ENCODE results near the gene MPL.

The MPL gene

GRCh38 chr1:43337588-43337987 lies at the start of gene MPL:
Gene MPL (plus strand): TSS chr1:43337818. CDS start chr1:43337849, 31 bp downstream.
- no peak for DNase-seq

DNA sequence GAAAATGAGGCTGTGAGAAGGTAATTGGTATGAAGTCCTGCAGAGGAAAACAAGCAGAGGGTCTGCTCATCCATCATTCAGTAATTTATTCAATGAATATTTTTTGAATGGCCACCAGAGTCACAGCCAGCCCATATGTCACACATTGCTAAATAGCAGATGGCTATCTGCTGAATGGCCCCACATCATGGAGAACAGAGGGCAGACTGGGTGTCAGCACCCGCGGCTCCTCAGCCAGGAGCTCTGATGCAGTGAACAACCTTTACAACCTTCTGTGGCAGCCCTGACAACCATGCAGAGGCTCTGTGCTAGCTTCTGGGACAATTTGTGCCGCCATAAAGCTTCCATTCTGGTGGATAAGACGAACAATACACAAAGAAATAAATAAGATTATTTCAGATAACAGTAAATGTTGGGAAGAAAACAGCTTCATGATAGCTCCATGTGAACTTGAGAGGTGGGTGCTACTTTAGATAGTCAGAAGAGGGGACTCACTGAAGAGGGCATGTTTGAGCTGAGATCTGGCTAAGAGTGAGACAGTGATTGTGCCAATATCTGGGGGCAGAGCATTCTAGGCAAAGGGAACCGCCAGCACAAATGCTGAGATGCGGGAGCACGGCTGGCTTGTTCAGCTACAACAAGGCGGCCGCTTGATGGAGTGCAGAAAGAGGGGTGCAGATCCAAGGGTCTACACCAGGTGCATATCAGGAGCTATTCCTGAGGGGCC lies 49.4 kb upstream of the MPL start:
- no peak for DNase-seq

DNA sequence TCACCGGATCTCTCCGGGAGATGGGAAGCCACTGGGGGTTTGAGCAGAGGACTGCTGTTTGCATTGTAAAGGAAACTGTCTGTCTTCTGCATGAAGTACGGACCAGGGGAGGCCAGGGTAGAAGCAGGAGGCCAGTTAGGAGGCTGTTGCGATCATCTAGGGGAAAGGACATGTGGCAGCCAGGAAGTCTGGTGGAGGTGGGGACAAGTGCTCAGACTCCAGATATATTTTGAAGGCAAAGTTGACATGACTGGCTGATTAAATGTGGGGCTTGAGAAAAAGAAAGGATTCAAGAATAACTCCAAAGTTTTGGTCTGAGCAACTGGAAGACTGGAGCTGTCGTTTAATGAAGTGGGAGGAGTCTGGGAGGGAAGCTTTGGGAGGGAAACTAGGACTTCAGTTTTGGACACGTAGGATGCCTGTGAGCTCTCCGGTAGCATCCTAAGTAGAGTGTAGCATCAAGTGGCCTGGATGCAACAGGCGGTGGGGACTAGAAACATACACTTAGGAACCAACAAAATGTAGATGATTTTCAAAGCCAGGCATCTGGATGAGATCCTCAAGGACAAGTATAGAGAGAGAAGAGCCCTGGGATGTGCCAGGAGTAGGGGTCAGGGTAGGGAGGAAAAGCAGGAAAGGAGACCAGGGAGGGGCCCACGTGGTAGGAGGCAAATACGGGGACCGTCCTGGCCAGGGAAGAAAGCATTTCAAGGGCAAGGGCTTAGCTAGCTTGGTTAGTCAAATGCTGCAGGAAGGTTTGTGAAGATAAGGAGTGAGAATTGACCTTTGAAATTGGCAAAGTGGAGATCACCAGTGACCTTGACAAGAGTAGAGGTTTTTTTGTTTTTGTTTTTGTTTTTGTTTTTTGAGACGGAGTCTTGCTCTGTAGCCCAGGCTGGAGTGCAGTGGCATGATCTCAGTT lies 48.6 kb upstream of the MPL start:
- DNase-seq = no peak

GRCh38 chr1:43292216-43292615 lies 45.4 kb upstream of the MPL start:
- no peak for DNase-seq

DNA sequence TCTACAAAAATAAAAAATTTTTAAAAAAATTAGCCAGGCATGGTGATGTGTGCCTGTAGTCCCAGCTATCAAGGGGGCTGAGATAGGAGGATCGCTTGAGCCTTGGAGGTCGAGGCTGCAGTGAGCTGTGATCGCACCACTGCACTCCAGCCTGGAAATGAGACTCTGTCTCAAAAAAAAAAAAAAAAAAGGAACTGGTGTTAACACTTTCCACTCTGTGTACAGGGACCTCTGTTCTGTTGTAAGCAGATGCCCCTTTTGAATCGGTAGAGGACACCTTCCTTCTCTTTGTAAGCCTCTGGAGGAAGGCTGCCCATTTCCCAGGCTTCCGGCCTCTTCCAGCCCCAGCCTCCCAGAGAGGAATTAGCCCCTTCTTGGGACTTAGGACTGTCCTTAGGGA lies 44.9 kb upstream of the MPL start:
- no peak for DNase-seq

GRCh38 chr1:43293176-43293575 lies 44.4 kb upstream of the MPL start:
- DNase-seq = no peak

DNA sequence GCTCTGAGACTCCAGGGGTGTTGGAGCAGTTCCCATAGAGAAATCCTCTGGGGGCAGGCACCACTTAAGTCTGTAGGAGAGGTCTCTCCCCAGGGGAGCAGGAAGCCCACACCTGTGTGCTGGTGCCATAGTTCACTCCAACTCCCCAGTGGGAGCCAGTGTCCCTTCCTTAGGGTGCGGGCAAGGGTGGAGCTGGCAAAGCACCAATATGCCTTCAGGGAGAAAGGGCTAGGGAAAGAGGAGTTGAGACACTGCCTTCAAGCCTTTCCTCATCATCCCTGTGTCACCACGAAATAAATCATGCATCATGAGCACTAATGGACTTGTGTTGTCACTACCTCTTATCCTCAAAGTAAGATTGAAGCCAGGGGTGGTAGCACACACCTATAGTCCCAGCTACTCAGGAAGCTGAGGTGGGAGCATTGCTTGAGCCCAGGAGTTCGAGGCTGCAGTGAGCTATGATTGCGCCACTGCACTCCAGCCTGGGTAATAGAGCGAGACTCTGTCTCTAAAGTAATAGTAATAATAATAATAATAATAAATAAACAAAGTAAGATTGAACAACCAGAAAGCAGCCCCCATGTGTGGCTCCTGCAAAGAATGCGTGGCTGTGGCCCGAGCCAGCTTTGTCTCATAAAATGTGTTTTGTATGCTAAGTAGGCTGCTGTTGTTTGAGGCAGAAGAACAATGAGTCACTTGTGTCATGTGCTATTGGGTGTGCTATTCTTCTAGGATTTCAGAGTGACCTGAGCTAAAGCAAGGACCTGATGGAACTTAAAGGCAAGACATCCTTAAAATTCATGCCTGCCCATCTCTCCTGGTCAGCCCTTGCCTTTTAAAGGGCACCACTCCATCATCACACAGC lies 43.5 kb upstream of the MPL start:
- DNase-seq = no peak

DNA sequence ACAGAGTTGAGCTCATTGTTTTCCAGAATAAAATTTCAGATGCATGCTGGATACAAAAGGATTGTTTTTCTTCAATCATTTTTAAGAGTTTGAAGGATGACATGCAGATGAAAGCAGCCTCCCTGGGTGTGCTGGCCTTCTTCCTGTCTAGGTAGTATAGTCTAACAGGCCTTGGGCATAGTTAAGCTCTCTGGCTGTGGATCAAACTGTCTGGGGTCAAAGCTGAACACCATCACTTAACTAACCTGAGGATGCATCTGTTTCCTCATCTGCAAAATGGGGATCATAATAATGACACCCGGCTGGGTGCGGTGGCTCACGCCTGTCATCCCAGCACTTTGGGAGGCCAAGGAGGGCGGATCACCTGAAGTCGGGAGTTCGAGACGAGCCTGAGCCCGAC lies 42.9 kb upstream of the MPL start:
- DNase-seq = no peak

GRCh38 chr1:43296207-43296606 lies 41.4 kb upstream of the MPL start:
- no peak for DNase-seq

- DNase-seq = no peak
Observed at GRCh38 chr1:43298055-43298454, 39.6 kb upstream of the MPL start.

- no peak for DNase-seq
Observed at GRCh38 chr1:43299101-43299500, 38.5 kb upstream of the MPL start.

DNA sequence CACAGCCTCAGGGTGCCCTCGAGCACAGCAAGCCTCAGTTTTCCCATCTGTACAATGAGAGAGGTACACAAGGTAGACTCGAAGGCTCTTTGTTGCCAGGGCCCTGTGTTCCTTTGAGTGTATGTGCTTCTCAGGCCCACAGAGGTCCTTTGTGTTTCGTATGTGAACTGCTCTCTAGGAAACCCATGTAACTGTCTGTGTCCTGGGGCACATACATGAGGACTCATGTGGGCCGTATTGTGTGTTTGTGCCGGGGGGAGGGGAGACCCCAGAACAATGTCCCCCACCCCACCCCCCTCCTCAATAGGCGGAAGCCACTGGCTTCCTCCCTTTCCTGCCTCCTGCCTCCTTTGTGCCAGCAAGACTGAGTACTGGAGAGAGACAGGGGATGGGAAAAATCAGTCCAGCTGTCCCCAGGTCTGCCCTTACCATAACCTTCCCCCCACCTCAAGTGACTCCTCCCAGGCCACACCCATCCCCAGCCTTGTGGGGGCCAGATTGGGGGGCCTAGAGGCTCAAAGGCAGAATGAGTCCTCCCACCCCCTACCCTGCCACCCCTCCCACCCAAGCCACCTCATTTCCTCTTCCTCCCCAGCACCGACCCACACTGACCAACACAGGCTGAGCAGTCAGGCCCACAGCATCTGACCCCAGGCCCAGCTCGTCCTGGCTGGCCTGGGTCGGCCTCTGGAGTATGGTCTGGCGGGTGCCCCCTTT lies 37.1 kb upstream of the MPL start, which contains the start of gene TIE1:
TIE1 (plus strand) TSS at position 605 of the 717 bp plus-strand sequence; CDS start at position 695, 90 bp downstream.
- no peak for DNase-seq

- no peak for DNase-seq
Observed at GRCh38 chr1:43302201-43302600, 35.4 kb upstream of the MPL start.

- DNase-seq = no peak
Observed at GRCh38 chr1:43302721-43303470, 34.7 kb upstream of the MPL start.

- DNase-seq = no peak
Observed at GRCh38 chr1:43303471-43304313, 33.9 kb upstream of the MPL start.

DNA sequence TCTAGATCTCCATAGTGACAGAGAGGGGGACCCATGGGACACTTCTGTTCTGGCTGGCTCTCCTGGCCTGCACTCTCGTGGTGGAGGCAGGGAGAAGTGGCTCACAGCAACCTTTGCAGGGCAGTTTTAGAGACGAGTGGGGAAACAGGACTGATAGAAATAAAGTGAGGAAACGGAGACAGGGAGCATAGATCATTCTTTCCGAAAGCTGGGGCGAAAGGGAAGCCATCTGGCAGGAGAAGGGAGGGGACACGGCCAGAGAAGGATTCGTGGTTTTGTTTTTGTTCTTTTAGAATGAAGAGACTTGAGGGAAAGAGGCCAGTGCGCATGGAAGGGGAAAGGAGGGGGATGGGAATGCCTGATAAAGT lies 33.3 kb upstream of the MPL start:
- DNase-seq = no peak

GRCh38 chr1:43304771-43305300 lies 32.8 kb upstream of the MPL start:
- DNase-seq = no peak

DNA sequence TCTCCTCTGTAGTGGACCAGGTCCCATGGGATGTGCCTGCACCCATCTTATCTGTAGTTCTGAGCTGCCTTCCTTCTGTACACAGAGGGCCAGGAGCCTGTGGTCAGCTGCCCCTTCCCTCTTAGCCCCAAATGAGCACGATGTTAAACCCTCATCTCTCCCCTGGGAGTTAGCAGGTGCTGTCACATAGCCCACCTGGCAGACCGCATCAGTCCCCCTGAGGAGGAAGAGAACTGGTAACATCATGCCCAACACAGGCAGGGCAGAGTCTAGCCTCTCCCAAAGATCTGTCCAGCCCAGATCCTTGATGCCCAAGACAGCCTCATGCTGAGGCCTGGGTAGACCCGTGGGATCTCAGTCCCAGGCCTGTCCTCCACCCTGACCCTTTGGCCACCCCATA lies 32.2 kb upstream of the MPL start:
- DNase-seq = no peak

DNA sequence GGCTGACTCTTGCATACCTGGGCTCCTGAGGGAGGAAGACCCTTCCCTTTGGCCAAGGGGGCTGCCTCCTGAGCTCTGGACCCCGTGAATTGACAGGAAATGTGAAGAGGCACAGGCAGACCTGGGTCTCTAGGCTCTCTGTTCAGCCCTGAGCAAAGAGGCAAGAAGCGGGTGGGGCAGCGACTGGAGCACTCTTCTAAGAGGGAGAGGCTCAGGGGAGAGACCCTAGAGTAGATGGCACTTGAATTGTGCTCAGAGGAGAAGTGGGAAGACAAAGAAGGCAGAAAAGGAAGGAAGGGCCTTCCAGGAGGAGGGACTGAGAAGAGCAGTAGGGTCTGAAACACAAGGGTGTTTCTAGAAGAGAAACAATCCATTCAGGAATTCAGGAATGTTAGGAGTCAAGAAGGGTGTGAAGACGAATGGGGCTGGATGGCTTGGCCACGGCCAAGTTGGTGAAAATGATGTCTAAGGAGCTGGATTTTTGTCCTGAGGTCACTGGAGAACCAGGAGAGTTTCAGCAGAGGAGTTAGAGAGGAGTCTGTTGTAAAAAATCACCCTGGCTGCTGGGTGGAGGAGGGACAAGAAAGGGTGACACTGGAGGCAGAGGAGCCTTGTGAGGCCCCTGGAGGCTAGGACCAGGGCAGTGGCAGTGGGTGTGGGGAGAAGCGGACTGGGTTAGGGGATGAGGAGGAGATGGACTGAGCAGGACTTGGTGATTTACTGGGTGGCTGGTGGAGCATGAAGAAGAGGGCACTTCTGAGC lies 31.5 kb upstream of the MPL start:
- no peak for DNase-seq

All from islet precursor cell (in vitro differentiated cells).